ENCODE measurements around the gene KCNAB2. TPM values are rescaled to one million over a fixed set of nuclear protein-coding genes. Genes with fewer than 3 reads are reported as not detected.

The KCNAB2 gene
- total RNA-seq, 1 experiment from 2014 or later = 4.7 TPM

DNA sequence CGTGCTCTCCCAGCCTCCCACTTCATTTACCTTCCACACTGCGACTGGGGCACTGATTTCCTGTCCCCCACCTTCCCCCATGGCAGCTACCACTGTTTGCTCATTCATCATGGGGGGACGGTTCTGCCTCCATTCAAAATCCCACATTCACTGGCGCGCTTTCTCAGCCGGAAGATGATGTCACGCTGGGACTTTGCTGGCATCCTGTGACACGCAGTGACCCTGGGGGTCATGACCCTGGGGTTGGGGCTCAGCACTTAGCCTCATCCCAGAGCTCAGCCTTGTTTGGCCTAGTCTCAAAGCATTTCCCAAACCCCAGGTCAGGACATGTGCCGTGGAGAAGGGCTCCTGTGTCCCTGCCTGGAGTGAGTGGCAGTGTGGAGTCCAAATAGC, 582 bp upstream of the KCNAB2 start:
- Mint-ChIP-seq H3K27me3 (ENCODE audit: unreplicated experiment) (peaks cover 49% of the 10 kb centered on the region), H3K36me3 (ENCODE audit: insufficient read depth, unreplicated experiment) (no peaks in the 10 kb centered on the region), H3K4me3 (ENCODE audit: low read depth, unreplicated experiment) (no peak overlapping the region), H3K27ac (ENCODE audit: unreplicated experiment) (no peak overlapping the region), H3K9me3 (ENCODE audit: low read depth, unreplicated experiment) (no peaks in the 10 kb centered on the region), H3K4me1 (ENCODE audit: low read depth, unreplicated experiment) (no peaks in the 10 kb centered on the region)
- intact Hi-C loops (cut with micrococcal nuclease; ENCODE audit: unreplicated experiment) = no loop called here
- DNase-seq = no peak
- no TSS peak for BruUV-seq (replicated peaks)
- CTCF ChIA-PET = no interaction called here
- no peak for TF ChIP-seq CTCF (IDR thresholded peaks at IDR 0.05; ENCODE audit: unreplicated experiment)

- Mint-ChIP-seq H3K4me1 (ENCODE audit: low read depth, unreplicated experiment) (no peaks in the 10 kb centered on the region), H3K27ac (ENCODE audit: unreplicated experiment) (no peak overlapping the region), H3K27me3 (ENCODE audit: unreplicated experiment) (peaks cover 49% of the 10 kb centered on the region), H3K4me3 (ENCODE audit: low read depth, unreplicated experiment) (no peak overlapping the region), H3K9me3 (ENCODE audit: low read depth, unreplicated experiment) (no peaks in the 10 kb centered on the region), H3K36me3 (ENCODE audit: insufficient read depth, unreplicated experiment) (no peaks in the 10 kb centered on the region)
- DNase-seq = no peak
- intact Hi-C loops (cut with micrococcal nuclease; ENCODE audit: unreplicated experiment) = no loop called here
- no peak for TF ChIP-seq CTCF (IDR thresholded peaks at IDR 0.05; ENCODE audit: unreplicated experiment)
- BruUV-seq (replicated peaks) = no TSS peak
- CTCF ChIA-PET = no interaction called here
Observed at GRCh38 chr1:6046279-6046678, 591 bp downstream of the KCNAB2 start.

DNA sequence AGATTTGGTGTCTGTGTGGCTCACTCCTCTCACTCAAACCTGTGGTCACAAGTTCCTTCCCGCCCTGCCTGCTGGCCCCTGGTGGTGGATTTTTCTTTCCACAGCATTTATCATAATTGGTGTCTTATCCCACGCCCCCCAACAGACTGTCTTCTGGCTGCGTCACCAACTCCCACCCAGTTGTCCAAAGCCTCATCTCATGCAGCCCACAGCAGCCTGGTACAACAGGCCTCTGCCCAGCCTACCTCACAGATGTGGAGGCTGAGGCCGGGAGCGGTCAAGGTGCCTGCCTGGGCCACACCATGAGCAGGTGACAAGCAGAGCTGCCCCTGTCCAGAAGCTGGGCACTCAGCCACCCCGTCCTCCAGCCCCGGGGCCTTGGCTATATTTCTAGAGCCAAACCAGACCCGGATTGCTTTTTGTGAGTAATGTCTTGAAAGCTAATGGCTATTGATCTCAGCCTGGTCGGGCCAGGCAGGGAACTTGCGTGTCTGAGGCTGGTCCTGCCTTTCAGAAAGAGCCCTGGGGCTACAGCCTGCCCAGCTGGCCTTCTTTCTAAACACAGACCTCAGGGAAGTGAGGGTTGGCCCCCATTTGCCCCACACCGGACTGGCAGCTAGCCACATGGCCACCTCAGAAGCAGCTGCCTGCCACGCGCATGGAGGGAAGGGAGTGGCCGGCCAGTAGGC, 2.6 kb downstream of the KCNAB2 start:
- BruUV-seq (replicated peaks) = no TSS peak
- H3K4me3 Mint-ChIP-seq (ENCODE audit: low read depth, unreplicated experiment) = no peak overlapping the region
- H3K9me3 Mint-ChIP-seq (ENCODE audit: low read depth, unreplicated experiment) = no peaks in the 10 kb centered on the region
- peaks cover 5% of the 10 kb centered on the region for H3K4me1 Mint-ChIP-seq (ENCODE audit: low read depth, unreplicated experiment)
- no peaks in the 10 kb centered on the region for H3K36me3 Mint-ChIP-seq (ENCODE audit: insufficient read depth, unreplicated experiment)
- no peak for DNase-seq
- H3K27ac Mint-ChIP-seq (ENCODE audit: unreplicated experiment) = no peak overlapping the region
- no peak for TF ChIP-seq CTCF (IDR thresholded peaks at IDR 0.05; ENCODE audit: unreplicated experiment)
- H3K27me3 Mint-ChIP-seq (ENCODE audit: unreplicated experiment) = peaks cover 55% of the 10 kb centered on the region
- CTCF ChIA-PET = interaction anchor here (0.7 to 1.4 kb wide), 2 partner anchors 157 to 190 kb away, joined by 3 read pairs; no protein-coding TSS in a partner anchor
- intact Hi-C loops (cut with micrococcal nuclease; ENCODE audit: unreplicated experiment) = no loop called here

GRCh38 chr1:6049419-6049818, 3.7 kb downstream of the KCNAB2 start:
- Mint-ChIP-seq H3K4me3 (ENCODE audit: low read depth, unreplicated experiment) (no peak overlapping the region), H3K27ac (ENCODE audit: unreplicated experiment) (no peak overlapping the region), H3K27me3 (ENCODE audit: unreplicated experiment) (peaks cover 59% of the 10 kb centered on the region), H3K9me3 (ENCODE audit: low read depth, unreplicated experiment) (no peaks in the 10 kb centered on the region), H3K36me3 (ENCODE audit: insufficient read depth, unreplicated experiment) (no peaks in the 10 kb centered on the region), H3K4me1 (ENCODE audit: low read depth, unreplicated experiment) (peaks cover 7% of the 10 kb centered on the region)
- CTCF ChIA-PET = interaction anchor here (0.6 to 1.4 kb wide), 2 partner anchors 189 to 289 kb away, joined by 3 read pairs; no protein-coding TSS in a partner anchor
- no peak for TF ChIP-seq CTCF (IDR thresholded peaks at IDR 0.05; ENCODE audit: unreplicated experiment)
- intact Hi-C loops (cut with micrococcal nuclease; ENCODE audit: unreplicated experiment) = no loop called here
- no TSS peak for BruUV-seq (replicated peaks)
- DNase-seq = no peak
